Hepatocyte (in vitro differentiated cells): ENCODE measurements around the gene SGK2. TPM values are rescaled to one million over a fixed set of nuclear protein-coding genes. Genes with fewer than 3 reads are reported as not detected.
A peak's percentile ranks its signal among the peaks of the same experiment; 100 is the strongest.
"Not testable (repeated sequence)": the region's sequence is repeated elsewhere in the genome, so short reads cannot be mapped to it uniquely, and the experiment has no call there.

ENCODE experiments used
- DNase-seq: peaks from one replicate; pipeline ENCODE4 v3.0.0-alpha.2; 2016; ENCODE audit warnings: low spot score
- H2AFZ ChIP-seq: fragments of 200-600 bp; sonication (generic); 2 replicates; pipeline ENCODE4 v1.6.0; 2016; ENCODE audit warnings: antibody characterized with exemption, mild to moderate bottlenecking
- H3K27ac ChIP-seq: fragments of 200-600 bp; sonication (generic); 2 replicates; pipeline ENCODE4 v1.5.1; 2016; ENCODE audit warnings: mild to moderate bottlenecking
- H3K27me3 ChIP-seq: fragments of 200-600 bp; sonication (generic); 2 replicates; pipeline ENCODE4 v1.6.1; 2016
- H3K36me3 ChIP-seq: fragments of 200-600 bp; sonication (generic); replicated peaks from 2 replicates; pipeline ENCODE4 v1.5.1; 2016; ENCODE audit warnings: low read depth; ENCODE audit not compliant: insufficient read depth
- H3K4me1 ChIP-seq: fragments of 200-600 bp; sonication (generic); 2 replicates; pipeline ENCODE4 v1.5.1; 2016; ENCODE audit warnings: mild to moderate bottlenecking, moderate library complexity; ENCODE audit not compliant: insufficient read depth
- H3K4me2 ChIP-seq: fragments of 200-600 bp; sonication (generic); 2 replicates; pipeline ENCODE4 v1.6.0; 2016
- H3K4me3 ChIP-seq: fragments of 200-600 bp; sonication (generic); 2 replicates; pipeline ENCODE4 v1.5.1; 2016; ENCODE audit warnings: mild to moderate bottlenecking
- H3K79me2 ChIP-seq: fragments of 200-600 bp; sonication (generic); 2 replicates; pipeline ENCODE4 v1.6.0; 2017; ENCODE audit warnings: mild to moderate bottlenecking
- H3K9me2 ChIP-seq: fragments of 200-600 bp; sonication (generic); replicated peaks from 2 replicates; pipeline ENCODE4 v1.6.0; 2017; ENCODE audit warnings: mild to moderate bottlenecking; ENCODE audit not compliant: insufficient read depth
- H3K9me3 ChIP-seq: fragments of 200-600 bp; sonication (generic); 2 replicates; pipeline ENCODE4 v1.5.1; 2016; ENCODE audit warnings: low read depth, mild to moderate bottlenecking
- H4K20me1 ChIP-seq: fragments of 200-600 bp; sonication (generic); 2 replicates; pipeline ENCODE4 v1.6.0; 2016; ENCODE audit warnings: mild to moderate bottlenecking; ENCODE audit not compliant: insufficient read depth, poor library complexity, severe bottlenecking
- EZH2 ChIP-seq: fragments of 200-600 bp; sonication (generic); IDR thresholded peaks from 2 replicates; pipeline ENCODE4 v1.6.1; 2016; ENCODE audit warnings: antibody characterized with exemption, mild to moderate bottlenecking, borderline replicate concordance
- EZH2phosphoT487 ChIP-seq: fragments of 200-600 bp; sonication (generic); IDR thresholded peaks from one replicate; pipeline ENCODE4 v1.6.1; 2018; ENCODE audit warnings: antibody characterized with exemption, mild to moderate bottlenecking, low read depth, moderate library complexity; ENCODE audit not compliant: unreplicated experiment, severe bottlenecking
- WGBS: methylation state at CpG from one replicate; pipeline ENCODE4 v1.1.6; 2016; ENCODE audit warnings: low lambda C conversion rate; ENCODE audit errors: missing lambda C conversion rate; 5-methylcytosine and 5-hydroxymethylcytosine counted together
- polyA plus RNA-seq: library from polyadenylated mRNA; unstranded; fragments of >200 nt; fragmentation: Nextera tagmentation; extraction: Ambion mirVana; gene quantifications from 2 replicates; pipeline ENCODE4 v1.2.1, GENCODE V29; 2016
- total RNA-seq: library from RNA; depleted of rRNA; stranded (reverse); fragments of >200 nt; gene quantifications from 2 replicates; pipeline ENCODE4 v1.2.3, GENCODE V29; 2014
- TF ChIP-seq, protein P1 (sequence below): fragments of 200-600 bp; sonication (generic); IDR thresholded peaks from 2 replicates; pipeline ENCODE4 v1.5.1; 2016; ENCODE audit warnings: antibody characterized with exemption, mild to moderate bottlenecking; ENCODE audit not compliant: poor library complexity

The SGK2 gene
- total and polyA plus RNA-seq, 2 experiments from 2014 or later, result 12.5 to 21.2 TPM

DNA sequence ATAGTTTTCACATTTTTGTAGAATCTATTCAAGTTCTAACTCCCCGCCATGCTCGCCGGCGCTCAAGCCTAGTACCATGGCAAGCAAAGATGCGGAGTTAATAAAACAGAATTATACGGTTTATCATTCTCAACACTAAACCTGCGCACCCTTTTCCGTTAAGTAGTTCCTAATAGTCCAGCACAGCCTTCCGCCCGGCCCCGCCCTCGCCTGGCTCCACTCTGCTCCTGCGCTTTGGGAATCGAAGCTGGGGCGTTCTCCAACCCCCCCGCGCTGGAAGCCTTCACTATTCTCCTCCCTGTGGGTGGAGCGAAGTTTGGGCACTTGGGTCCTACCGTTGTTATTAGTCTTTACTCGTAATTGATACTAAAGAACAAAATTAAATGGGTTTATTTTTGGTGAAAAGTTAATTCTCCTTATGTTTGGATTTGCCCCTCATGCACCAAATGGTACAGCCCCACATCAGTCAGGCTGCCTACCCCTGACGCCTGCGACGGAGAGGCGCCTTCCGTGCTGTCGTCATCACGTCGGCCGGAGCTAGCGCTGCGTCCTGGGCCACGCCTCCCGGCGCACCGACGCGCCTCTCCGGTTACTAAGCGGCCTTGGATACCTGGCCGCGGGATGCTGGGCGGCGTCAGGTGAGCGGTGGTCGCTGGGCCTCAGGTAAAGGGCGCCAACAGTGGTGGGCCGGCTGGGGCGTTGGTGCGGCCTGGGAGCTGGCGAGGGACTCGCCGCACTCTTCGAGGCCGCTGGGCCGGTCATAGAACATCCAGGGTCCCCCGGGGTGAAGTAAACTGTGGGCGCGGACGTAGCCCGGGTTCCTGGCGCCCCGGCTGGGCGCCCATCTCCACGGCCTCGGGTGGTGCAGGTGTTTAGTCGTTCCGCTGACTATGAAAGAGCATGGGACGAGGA, 31.8 kb downstream of the SGK2 start, which contains the start of gene IFT52:
IFT52 (plus strand) TSS at position 546 of the 912 bp plus-strand sequence. CDS start 3,762 bp downstream, outside the sequence.
- under 1% methylated on average over 64 of the region's 68 CpGs for WGBS
- TF ChIP-seq, protein P1, sequence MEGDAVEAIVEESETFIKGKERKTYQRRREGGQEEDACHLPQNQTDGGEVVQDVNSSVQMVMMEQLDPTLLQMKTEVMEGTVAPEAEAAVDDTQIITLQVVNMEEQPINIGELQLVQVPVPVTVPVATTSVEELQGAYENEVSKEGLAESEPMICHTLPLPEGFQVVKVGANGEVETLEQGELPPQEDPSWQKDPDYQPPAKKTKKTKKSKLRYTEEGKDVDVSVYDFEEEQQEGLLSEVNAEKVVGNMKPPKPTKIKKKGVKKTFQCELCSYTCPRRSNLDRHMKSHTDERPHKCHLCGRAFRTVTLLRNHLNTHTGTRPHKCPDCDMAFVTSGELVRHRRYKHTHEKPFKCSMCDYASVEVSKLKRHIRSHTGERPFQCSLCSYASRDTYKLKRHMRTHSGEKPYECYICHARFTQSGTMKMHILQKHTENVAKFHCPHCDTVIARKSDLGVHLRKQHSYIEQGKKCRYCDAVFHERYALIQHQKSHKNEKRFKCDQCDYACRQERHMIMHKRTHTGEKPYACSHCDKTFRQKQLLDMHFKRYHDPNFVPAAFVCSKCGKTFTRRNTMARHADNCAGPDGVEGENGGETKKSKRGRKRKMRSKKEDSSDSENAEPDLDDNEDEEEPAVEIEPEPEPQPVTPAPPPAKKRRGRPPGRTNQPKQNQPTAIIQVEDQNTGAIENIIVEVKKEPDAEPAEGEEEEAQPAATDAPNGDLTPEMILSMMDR, result no peak
- TF ChIP-seq EZH2 (no peak), EZH2phosphoT487 (no peak)
- H4K20me1 ChIP-seq, result no peaks in the 10 kb centered on the region
- peak within 1 kb of the TSS; percentile 90 for H3K27ac ChIP-seq
- H3K79me2 ChIP-seq, result peaks cover 29% of the 10 kb centered on the region
- DNase-seq, result peak; percentile 96
- no peaks in the 10 kb centered on the region for H3K36me3 ChIP-seq
- H3K4me1 ChIP-seq, result peaks cover 13% of the 10 kb centered on the region
- H3K9me2 ChIP-seq, result no peaks in the 10 kb centered on the region
- no peaks in the 10 kb centered on the region for H3K27me3 ChIP-seq
- H3K4me2 ChIP-seq, result peak within 1 kb of the TSS; percentile 83
- H3K9me3 ChIP-seq, result no peaks in the 10 kb centered on the region
- peak within 1 kb of the TSS; percentile 67 for H3K4me3 ChIP-seq
- peak within 1 kb of the TSS; percentile 83 for H2AFZ ChIP-seq

- 85% methylated on average over 8 of the region's 8 CpGs for WGBS
- H3K4me3 ChIP-seq, result not testable (repeated sequence)
These were observed 43.1 kb downstream of the SGK2 start for GRCh38 chr20:43601960-43602359.

GRCh38 chr20:43603124-43603523, 44.3 kb downstream of the SGK2 start:
- Histone ChIP-seq H3K9me3 (no peaks in the 10 kb centered on the region), H3K27me3 (no peaks in the 10 kb centered on the region), H3K4me3 (no peak overlapping the region), H3K27ac (peak overlapping the region; percentile 20), H3K4me1 (no peaks in the 10 kb centered on the region), H3K36me3 (peaks cover 3% of the 10 kb centered on the region), H3K4me2 (no peak overlapping the region), H3K9me2 (no peaks in the 10 kb centered on the region), H3K79me2 (no peaks in the 10 kb centered on the region), H2AFZ (no peak overlapping the region), H4K20me1 (no peaks in the 10 kb centered on the region)
- DNase-seq, result no peak
- TF ChIP-seq EZH2phosphoT487 (no peak), EZH2 (no peak)
- TF ChIP-seq, protein P1, result no peak
- WGBS, result 87% methylated on average over 1 of the region's 1 CpG

More at GRCh38 chr20:43601960-43602359, 43.1 kb downstream of the SGK2 start:
- H3K36me3 ChIP-seq, H3K79me2 ChIP-seq, H3K27ac ChIP-seq, H2AFZ ChIP-seq, H3K4me2 ChIP-seq, DNase-seq, H3K9me3 ChIP-seq, H3K9me2 ChIP-seq, H4K20me1 ChIP-seq, H3K27me3 ChIP-seq, H3K4me1 ChIP-seq: not testable (repeated sequence)

GRCh38 chr20:43605715-43606114, 46.9 kb downstream of the SGK2 start:
- 99% methylated on average over 9 of the region's 9 CpGs for WGBS

GRCh38 chr20:43607278-43607677, 48.5 kb downstream of the SGK2 start:
- H3K79me2 ChIP-seq, H3K4me3 ChIP-seq, H3K9me3 ChIP-seq, H4K20me1 ChIP-seq, H3K4me1 ChIP-seq, DNase-seq, H3K4me2 ChIP-seq, H3K36me3 ChIP-seq, H3K27ac ChIP-seq, H3K27me3 ChIP-seq, H2AFZ ChIP-seq, H3K9me2 ChIP-seq: not testable (repeated sequence)
- WGBS, result 97% methylated on average over 7 of the region's 30 CpGs

More at GRCh38 chr20:43605715-43606114, 46.9 kb downstream of the SGK2 start:
- Histone ChIP-seq H3K79me2 (no peaks in the 10 kb centered on the region), H3K27me3 (no peaks in the 10 kb centered on the region), H3K4me1 (no peaks in the 10 kb centered on the region), H3K27ac (no peak overlapping the region), H3K36me3 (peaks cover 3% of the 10 kb centered on the region), H3K4me3 (no peak overlapping the region), H3K4me2 (no peak overlapping the region), H3K9me2 (no peaks in the 10 kb centered on the region), H3K9me3 (no peaks in the 10 kb centered on the region), H4K20me1 (no peaks in the 10 kb centered on the region), H2AFZ (no peak overlapping the region)
- DNase-seq, result no peak
- TF ChIP-seq EZH2 (no peak), EZH2phosphoT487 (no peak)
- TF ChIP-seq, protein P1, result no peak
